ENCODE results near the gene BFAR.
"Not testable (repeated sequence)": the region's sequence is repeated elsewhere in the genome, so short reads cannot be mapped to it uniquely, and the experiment has no call there.

- TF ChIP-seq POLR2A, SPI1, POU2F2 (IDR thresholded peaks at IDR 0.05; ENCODE audit: low read depth, low read length): not testable (repeated sequence)
Observed at GRCh38 chr16:14701859-14702258, 69.1 kb downstream of the BFAR start.
